Measurements from ENCODE around the gene TBC1D19.
"Not testable (repeated sequence)": the region's sequence is repeated elsewhere in the genome, so short reads cannot be mapped to it uniquely, and the experiment has no call there.

Gene TBC1D19

GRCh38 chr4:26607776-26608175 is 23.9 kb downstream of the TBC1D19 start:
- DNase-seq = no peak

GRCh38 chr4:26609391-26609790 is 25.5 kb downstream of the TBC1D19 start:
- DNase-seq = no peak

- no peak for DNase-seq
Measured at GRCh38 chr4:26609868-26610267, 26.0 kb downstream of the TBC1D19 start.

- DNase-seq = no peak
Measured at GRCh38 chr4:26611372-26611771, 27.5 kb downstream of the TBC1D19 start.

GRCh38 chr4:26611885-26612284 is 28.0 kb downstream of the TBC1D19 start:
- no peak for DNase-seq

GRCh38 chr4:26613237-26613636 is 29.4 kb downstream of the TBC1D19 start:
- DNase-seq = no peak

- no peak for DNase-seq
Measured at GRCh38 chr4:26613735-26614134, 29.9 kb downstream of the TBC1D19 start.

- no peak for DNase-seq
Measured at GRCh38 chr4:26619784-26620183, 35.9 kb downstream of the TBC1D19 start.

GRCh38 chr4:26621366-26621765 is 37.5 kb downstream of the TBC1D19 start:
- DNase-seq = no peak

- no peak for DNase-seq
Measured at GRCh38 chr4:26622913-26623312, 39.0 kb downstream of the TBC1D19 start.

- DNase-seq = not testable (repeated sequence)
Measured at GRCh38 chr4:26626658-26627057, 42.8 kb downstream of the TBC1D19 start.

GRCh38 chr4:26632916-26633315 is 49.0 kb downstream of the TBC1D19 start:
- DNase-seq = no peak

- DNase-seq = no peak
Measured at GRCh38 chr4:26634237-26634636, 50.4 kb downstream of the TBC1D19 start.

- no peak for DNase-seq
Measured at GRCh38 chr4:26636458-26636857, 52.6 kb downstream of the TBC1D19 start.

- DNase-seq = not testable (repeated sequence)
Measured at GRCh38 chr4:26640639-26641038, 56.8 kb downstream of the TBC1D19 start.

GRCh38 chr4:26647523-26648224 is 63.8 kb downstream of the TBC1D19 start:
- DNase-seq = no peak

- DNase-seq = no peak
Measured at GRCh38 chr4:26648260-26648659, 64.4 kb downstream of the TBC1D19 start.

- DNase-seq = no peak
Measured at GRCh38 chr4:26660261-26660660, 76.4 kb downstream of the TBC1D19 start.

- DNase-seq = no peak
Measured at GRCh38 chr4:26663888-26664287, 80.0 kb downstream of the TBC1D19 start.

- no peak for DNase-seq
Measured at GRCh38 chr4:26670903-26671537, 87.1 kb downstream of the TBC1D19 start.

GRCh38 chr4:26679040-26679695 is 95.3 kb downstream of the TBC1D19 start:
- DNase-seq = not testable (repeated sequence)

- no peak for DNase-seq
Measured at GRCh38 chr4:26682436-26682835, 98.6 kb downstream of the TBC1D19 start.

- no peak for DNase-seq
Measured at GRCh38 chr4:26685250-26685649, 101.4 kb downstream of the TBC1D19 start.

- DNase-seq = no peak
Measured at GRCh38 chr4:26687728-26688127, 103.8 kb downstream of the TBC1D19 start.

Measured in NCI-H446 treated with DMSO at 0.1 percent for 48 hours (cell line).